NCI-H2107 (cell line): ENCODE data around the gene INPP5E.

ENCODE experiments used
- DNase-seq: peaks from one replicate; lab custom pipeline; 2025; lab: John Stamatoyannopoulos, UW

The INPP5E gene

GRCh38 chr9:136473354-136473721, 33.7 kb upstream of the INPP5E start:
- DNase-seq, result no peak

DNA sequence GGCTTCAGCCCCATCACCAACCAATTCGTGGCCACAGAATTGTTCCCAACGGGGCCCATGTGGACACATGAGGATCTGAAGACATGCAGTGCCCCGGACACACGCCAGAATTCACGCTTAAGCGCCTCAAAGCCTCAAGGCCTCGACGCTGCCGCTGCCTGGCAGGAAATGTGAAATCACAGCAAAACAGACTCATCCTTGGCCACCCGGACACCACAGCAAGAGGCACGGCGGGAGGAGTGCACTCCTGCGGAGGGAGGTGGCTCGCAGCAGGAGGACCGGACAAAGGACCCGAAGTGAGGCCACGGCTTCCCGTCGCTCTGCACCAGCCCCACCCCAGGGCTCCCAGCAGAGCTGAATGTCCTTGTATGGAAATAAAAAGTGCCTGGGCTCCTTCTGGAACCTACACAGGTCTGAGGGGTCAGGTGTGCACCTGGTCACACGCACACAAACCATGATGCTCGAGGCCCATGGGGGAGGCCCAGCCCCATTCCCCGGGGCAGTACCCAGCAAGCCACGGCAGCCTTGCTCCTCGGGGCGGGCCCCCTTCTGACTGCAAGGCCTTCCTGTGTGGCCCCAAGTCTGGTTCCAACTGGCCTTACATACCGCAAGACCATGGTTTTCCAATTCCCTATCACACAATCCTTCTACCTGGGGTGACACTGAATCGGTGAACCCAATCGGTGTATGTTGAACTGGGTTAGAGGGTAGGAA, 33.2 kb upstream of the INPP5E start:
- DNase-seq, result no peak

DNA sequence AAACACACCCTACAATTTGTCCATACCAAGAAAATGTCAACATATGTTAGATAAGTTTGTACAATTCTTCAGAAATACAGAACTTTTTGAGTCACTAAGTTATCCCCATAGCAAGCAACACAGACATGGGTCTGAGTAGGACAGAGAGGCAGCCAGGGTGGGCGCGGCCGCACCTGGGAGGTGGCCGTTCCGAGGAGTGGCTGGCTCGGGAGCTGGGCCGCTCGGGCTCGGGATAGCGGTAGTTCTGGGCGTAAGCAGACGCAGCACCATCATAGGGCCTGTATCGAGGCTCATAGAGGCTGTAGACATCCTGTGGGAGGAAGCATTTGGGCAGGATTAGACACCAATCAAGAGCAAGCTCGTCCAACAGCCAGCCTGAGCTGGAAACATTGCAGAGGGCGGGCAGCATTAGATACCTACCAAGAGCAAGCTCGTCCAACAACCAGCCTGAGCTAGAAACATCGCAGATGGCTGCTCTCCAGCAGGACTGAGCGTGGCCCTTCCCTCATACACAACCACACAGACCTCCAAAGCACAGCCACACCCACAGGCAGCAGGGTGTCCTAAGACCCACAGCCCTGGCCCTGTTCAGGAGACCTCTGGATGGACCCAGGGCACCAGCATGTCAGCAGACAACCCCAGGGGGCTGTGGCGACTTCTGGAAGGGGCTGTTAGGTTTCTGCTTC, 32.3 kb upstream of the INPP5E start:
- no peak for DNase-seq

DNA sequence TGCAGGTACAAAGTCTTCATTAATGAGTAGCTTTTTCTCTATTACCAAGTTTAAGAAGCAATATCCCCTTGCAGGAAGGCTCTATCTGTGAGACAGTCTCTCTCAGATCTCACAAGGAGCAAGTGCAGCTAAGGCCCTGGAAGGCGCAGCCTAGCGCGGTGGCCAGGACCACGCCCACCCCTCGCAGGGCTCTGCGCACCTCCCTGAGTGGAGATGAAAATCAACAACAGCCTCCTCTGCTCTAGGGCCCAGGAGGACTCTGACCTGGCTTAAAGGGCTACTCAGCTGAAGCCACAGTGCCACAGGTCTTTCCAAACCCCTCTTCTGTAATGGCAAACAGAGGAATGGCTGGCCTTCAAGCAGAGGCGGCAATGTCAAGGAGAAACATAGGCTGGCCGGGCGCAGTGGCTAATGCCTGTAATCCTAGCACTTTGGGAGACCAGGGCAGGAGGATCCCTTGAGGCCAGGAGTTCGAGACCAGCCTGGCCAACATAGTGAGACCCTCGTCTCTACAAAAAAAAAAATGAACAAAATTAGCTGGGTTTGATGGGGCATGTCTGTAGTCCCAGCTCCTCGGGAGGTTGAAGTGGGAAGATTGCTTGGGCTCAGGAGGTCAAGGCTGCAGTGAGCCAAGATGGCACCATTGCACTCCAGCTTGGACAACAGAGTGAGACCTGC, 31.3 kb upstream of the INPP5E start:
- DNase-seq, result no peak

- DNase-seq, result no peak
These were observed 30.7 kb upstream of the INPP5E start for GRCh38 chr9:136470356-136470755.

- no peak for DNase-seq
These were observed 28.1 kb upstream of the INPP5E start for GRCh38 chr9:136467766-136468165.

- DNase-seq, result no peak
These were observed 26.5 kb upstream of the INPP5E start for GRCh38 chr9:136466155-136466541.

DNA sequence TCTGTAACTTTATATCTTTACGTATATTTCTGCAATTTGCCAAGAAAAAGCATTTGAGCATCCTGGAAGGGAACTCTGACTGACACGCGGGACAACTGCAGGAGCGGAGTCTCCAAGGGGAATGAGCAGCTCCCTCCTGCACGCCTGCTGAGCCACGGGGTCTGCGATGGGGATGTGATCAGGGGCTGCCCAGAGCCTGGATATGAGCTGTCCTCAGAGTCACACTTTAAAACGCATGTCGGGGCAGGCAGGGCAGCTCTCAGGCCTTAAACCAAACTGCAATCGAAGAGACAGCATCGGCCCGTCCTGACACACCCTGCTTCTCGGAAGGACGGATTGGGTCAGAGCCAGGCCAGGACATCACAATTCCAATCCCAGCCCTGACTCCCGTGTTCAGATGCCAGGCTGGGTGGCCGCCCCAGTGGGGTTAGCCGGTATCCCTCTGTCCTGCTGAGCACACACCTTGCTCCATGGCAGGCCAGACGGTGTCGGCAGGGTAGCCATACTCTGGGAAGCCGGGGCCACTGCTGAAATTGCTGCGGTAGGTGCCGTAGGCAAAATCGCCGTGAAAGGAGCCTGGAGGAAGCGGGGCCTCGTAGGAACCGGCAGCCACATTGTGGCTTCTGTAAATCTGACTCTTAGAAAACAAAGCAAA, 26.0 kb upstream of the INPP5E start:
- DNase-seq, result no peak

DNA sequence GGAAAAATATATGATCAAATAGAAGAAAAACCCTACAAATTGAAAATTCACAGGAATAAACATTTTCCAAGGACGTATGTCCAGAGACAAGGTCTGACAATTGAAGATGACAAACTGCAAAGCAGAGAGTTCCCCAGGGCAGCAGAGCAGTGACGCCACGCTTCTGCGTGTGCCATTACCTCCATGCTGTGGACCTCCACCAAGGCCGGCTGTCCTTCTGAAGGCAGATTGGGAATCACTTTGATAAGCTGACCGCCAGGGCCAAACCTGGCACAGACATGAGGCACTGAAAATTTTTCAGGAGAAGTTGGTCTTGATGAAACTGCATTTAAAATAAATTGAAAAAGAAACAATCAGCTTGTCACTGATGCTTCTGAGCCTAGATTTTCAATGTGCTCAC, 24.6 kb upstream of the INPP5E start:
- no peak for DNase-seq

GRCh38 chr9:136463578-136463977, 23.9 kb upstream of the INPP5E start:
- DNase-seq, result no peak

GRCh38 chr9:136462664-136463063, 23.0 kb upstream of the INPP5E start:
- no peak for DNase-seq

DNA sequence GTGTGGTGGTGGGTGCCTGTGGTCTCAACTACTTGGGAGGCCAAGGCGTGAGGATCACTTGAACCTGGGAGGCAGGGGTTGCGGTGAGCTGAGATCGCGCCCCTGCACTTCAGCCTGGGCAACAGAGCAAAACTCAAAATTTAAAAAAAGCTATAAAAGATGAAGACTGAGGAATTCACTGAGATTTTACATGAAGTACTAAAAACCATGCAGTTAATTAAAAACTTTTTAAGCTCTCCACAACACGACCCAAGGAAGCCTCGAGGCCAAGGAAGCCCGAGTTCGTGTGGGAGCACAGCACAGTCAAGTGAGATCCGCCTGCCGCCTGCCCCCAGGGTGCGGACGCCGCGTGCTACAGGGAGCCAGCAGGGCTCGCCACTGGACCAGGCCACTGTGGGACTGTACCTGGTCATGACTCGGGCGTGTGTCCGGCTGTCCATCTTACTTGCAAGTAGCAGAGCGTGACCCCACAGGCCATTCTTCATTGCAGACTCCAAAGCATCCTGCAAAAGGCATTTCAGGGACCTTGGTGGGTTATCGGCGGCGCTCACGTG, 21.2 kb upstream of the INPP5E start:
- no peak for DNase-seq

- DNase-seq, result no peak
These were observed 19.8 kb upstream of the INPP5E start for GRCh38 chr9:136459425-136459824.

GRCh38 chr9:136457326-136457725, 17.7 kb upstream of the INPP5E start:
- DNase-seq, result no peak

- DNase-seq, result no peak
These were observed 16.6 kb upstream of the INPP5E start for GRCh38 chr9:136456258-136456657.

DNA sequence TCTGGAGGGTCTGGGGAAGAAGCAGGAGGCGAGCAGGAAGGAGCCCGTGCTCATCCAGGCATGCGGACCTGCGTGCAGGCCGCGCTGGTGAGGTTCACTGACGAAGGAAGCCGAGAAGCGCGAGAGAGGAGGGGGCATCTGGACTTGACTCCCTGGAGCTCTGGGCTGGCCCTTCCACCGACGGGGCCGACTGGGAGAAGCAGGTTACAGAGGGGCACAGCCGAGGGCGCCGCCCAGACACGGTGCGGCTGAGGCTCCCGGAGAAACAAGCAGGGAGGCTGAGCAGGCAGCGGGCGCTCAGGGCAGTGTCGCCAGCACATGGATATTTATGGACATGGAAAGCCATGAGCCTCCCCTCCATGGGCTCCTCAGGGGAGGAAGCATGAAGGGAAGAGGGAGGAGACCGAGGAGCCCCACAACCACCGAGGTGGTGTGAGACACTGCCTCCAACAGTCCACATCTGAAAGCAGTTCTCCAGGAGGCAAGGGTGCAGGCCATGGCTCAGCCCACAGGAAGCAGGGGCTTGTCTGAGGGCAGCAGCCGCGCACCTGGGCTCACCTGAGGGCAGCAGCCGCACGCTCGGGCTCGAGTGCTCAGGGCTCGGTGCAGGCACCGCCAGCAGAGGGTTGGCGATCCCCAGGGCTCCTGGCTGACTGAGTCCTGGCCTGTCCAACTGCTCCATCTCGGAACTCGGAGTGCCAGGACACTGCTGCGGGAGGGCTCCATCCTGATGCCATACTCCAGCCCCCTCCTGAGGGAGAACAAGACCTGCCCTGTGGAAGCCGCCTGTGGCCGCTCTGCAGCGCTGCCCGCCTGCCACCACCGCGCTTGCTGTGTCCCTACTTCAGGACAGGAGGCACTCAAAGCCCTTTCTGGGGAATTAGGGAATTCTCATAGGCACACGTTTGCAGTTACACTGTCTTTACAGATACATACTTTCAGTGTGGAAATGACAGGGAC, 15.7 kb upstream of the INPP5E start:
- no peak for DNase-seq

DNA sequence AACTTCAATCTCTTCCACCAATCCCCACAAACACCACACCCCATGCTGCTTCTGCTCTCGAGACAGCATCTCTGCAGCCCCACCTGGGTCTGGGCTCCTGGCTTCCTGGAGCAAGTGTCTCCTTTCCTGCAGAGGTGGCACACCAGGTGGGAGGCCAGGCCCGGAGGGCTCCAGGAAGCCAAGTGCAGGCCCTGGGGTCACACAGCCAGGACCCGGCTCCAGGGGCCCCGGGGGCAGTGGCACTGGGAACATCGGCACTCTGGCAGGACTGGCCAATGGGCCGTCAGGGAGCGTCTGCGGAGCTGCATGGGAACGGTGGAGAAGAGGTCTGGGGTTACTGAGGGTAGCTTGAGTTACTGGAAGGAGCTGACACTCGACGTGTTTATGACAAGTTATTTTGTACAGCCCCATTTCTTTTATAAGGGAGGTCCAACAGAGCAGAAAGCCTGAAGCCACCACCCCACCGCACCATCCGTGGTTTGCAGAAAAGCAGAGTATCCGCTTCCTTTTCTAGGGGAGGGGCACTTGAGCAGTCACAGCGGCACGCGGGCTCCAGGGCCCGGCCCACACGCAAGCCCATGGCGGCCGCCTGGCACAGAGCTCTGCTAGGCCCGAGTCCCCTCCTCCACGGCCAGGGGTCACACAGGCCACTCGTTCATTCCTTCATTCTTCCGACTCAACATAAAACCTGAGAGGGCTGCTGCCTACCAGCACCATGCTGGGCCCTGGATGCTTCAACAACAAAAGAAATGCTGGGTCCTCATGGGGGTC, 14.6 kb upstream of the INPP5E start:
- no peak for DNase-seq

- DNase-seq, result no peak
These were observed 13.7 kb upstream of the INPP5E start for GRCh38 chr9:136453326-136453725.

- DNase-seq, result no peak
These were observed 11.7 kb upstream of the INPP5E start for GRCh38 chr9:136451221-136451877.

- DNase-seq, result no peak
These were observed 9.0 kb upstream of the INPP5E start for GRCh38 chr9:136448655-136449054.
